Loucy (cell line): Measurements from ENCODE around the gene MBNL2.

Source experiments
- H2AFZ ChIP-seq: fragments of 200-600 bp; sonication (generic); 2 replicates; pipeline ENCODE4 v1.6.0; 2016; ENCODE audit warnings: antibody characterized with exemption, mild to moderate bottlenecking, low read length, moderate library complexity
- H3F3A ChIP-seq: fragments of 200-600 bp; 2 replicates; pipeline ENCODE4 v1.6.0; 2016; ENCODE audit warnings: antibody characterized with exemption, low read depth, mild to moderate bottlenecking
- H3K27me3 ChIP-seq: fragments of 200-600 bp; sonication (generic); 2 replicates; pipeline ENCODE4 v1.6.1; 2014; ENCODE audit warnings: low read length, mild to moderate bottlenecking; ENCODE audit not compliant: insufficient read depth, poor library complexity, severe bottlenecking
- H3K36me3 ChIP-seq: fragments of 200-600 bp; sonication (generic); 2 replicates; pipeline ENCODE4 v1.6.1; 2016; ENCODE audit warnings: low read length; ENCODE audit not compliant: insufficient read depth
- H3K4me1 ChIP-seq: fragments of 200-600 bp; sonication (generic); 2 replicates; pipeline ENCODE4 v1.5.1; 2014; ENCODE audit warnings: low read length, mild to moderate bottlenecking; ENCODE audit not compliant: insufficient read depth, poor library complexity, severe bottlenecking
- H3K4me2 ChIP-seq: fragments of 200-600 bp; sonication (generic); 2 replicates; pipeline ENCODE4 v1.6.0; 2014; ENCODE audit warnings: antibody characterized with exemption, low read length, low read depth, mild to moderate bottlenecking; ENCODE audit not compliant: poor library complexity, severe bottlenecking
- H3K4me3 ChIP-seq: fragments of 200-600 bp; sonication (generic); 2 replicates; pipeline ENCODE4 v1.5.1; 2014; ENCODE audit warnings: low read length, mild to moderate bottlenecking, mixed read lengths; ENCODE audit not compliant: poor library complexity, severe bottlenecking
- H3K79me2 ChIP-seq: fragments of 200-600 bp; sonication (generic); 2 replicates; pipeline ENCODE4 v1.6.1; 2014; ENCODE audit warnings: low read length; ENCODE audit not compliant: insufficient read depth
- H3K9ac ChIP-seq: fragments of 200-600 bp; sonication (generic); 2 replicates; pipeline ENCODE4 v1.6.0; 2014; ENCODE audit warnings: mild to moderate bottlenecking, low read depth, low read length, moderate library complexity; ENCODE audit not compliant: poor library complexity, severe bottlenecking
- H3K9me2 ChIP-seq: fragments of 200-600 bp; sonication (generic); replicated peaks from 2 replicates; pipeline ENCODE4 v1.6.1; 2016; ENCODE audit warnings: low read depth, low read length, mixed read lengths
- H3K9me3 ChIP-seq: fragments of 200-600 bp; sonication (generic); 2 replicates; pipeline ENCODE4 v1.6.1; 2014; ENCODE audit warnings: mild to moderate bottlenecking, antibody characterized with exemption, low read length, low read depth; ENCODE audit not compliant: insufficient read depth
- H4K20me1 ChIP-seq: fragments of 200-600 bp; sonication (generic); 2 replicates; pipeline ENCODE4 v1.6.0; 2014; ENCODE audit warnings: antibody characterized with exemption, low read length, mild to moderate bottlenecking; ENCODE audit not compliant: insufficient read depth, poor library complexity, severe bottlenecking
- CTCF ChIP-seq: fragments of 200-600 bp; sonication (generic); conservative IDR thresholded peaks from 2 replicates; pipeline ENCODE4 v1.5.1; 2014; ENCODE audit warnings: mild to moderate bottlenecking, antibody characterized with exemption, low read length
- EZH2phosphoT487 ChIP-seq: fragments of 200-600 bp; IDR thresholded peaks from 2 replicates; pipeline ENCODE4 v1.6.1; 2018; ENCODE audit warnings: antibody characterized with exemption, mild to moderate bottlenecking, moderate library complexity, borderline replicate concordance

Gene MBNL2

GRCh38 chr13:97382276-97382675, 160.1 kb downstream of the MBNL2 start:
- no peaks in the 10 kb centered on the region for H3K9me3 ChIP-seq
- H3K4me2 ChIP-seq: no peak overlapping the region
- peaks cover 8% of the 10 kb centered on the region for H3K4me1 ChIP-seq
- H2AFZ ChIP-seq: no peak overlapping the region
- no peaks in the 10 kb centered on the region for H3K36me3 ChIP-seq
- no peaks in the 10 kb centered on the region for H3K9me2 ChIP-seq
- no peak overlapping the region for H3K9ac ChIP-seq
- no peaks in the 10 kb centered on the region for H4K20me1 ChIP-seq
- H3K27me3 ChIP-seq: no peaks in the 10 kb centered on the region
- H3K4me3 ChIP-seq: no peak overlapping the region
- no peak for TF ChIP-seq CTCF
- no peak for TF ChIP-seq EZH2phosphoT487
- H3F3A ChIP-seq: no peaks in the 10 kb centered on the region
- no peaks in the 10 kb centered on the region for H3K79me2 ChIP-seq

GRCh38 chr13:97384371-97384770, 162.2 kb downstream of the MBNL2 start:
- Histone ChIP-seq H3K9me3 (no peaks in the 10 kb centered on the region), H3K4me2 (no peak overlapping the region), H3K27me3 (no peaks in the 10 kb centered on the region), H3K9me2 (no peaks in the 10 kb centered on the region), H2AFZ (no peak overlapping the region), H3K79me2 (no peaks in the 10 kb centered on the region), H4K20me1 (no peaks in the 10 kb centered on the region), H3F3A (no peaks in the 10 kb centered on the region), H3K4me3 (no peak overlapping the region), H3K36me3 (no peaks in the 10 kb centered on the region), H3K9ac (no peak overlapping the region), H3K4me1 (peaks cover 18% of the 10 kb centered on the region)
- TF ChIP-seq CTCF (no peak), EZH2phosphoT487 (no peak)

GRCh38 chr13:97385146-97385545, 163.0 kb downstream of the MBNL2 start:
- TF ChIP-seq CTCF: no peak
- no peak for TF ChIP-seq EZH2phosphoT487
- Histone ChIP-seq H3K4me1 (peaks cover 18% of the 10 kb centered on the region), H3K36me3 (no peaks in the 10 kb centered on the region), H3K4me3 (no peak overlapping the region), H2AFZ (no peak overlapping the region), H3K9ac (no peak overlapping the region), H3F3A (no peaks in the 10 kb centered on the region), H3K9me3 (no peaks in the 10 kb centered on the region), H3K79me2 (no peaks in the 10 kb centered on the region), H3K4me2 (no peak overlapping the region), H4K20me1 (no peaks in the 10 kb centered on the region), H3K27me3 (no peaks in the 10 kb centered on the region), H3K9me2 (no peaks in the 10 kb centered on the region)
